ENCODE measurements around the gene MRPL54.

- TF ChIP-seq CTCF (conservative IDR thresholded peaks at IDR 0.05; ENCODE audit: low read depth, low read length) (no peak), EZH2 (IDR thresholded peaks at IDR 0.05; ENCODE audit: low read length, unreplicated experiment) (no peak), EZH2phosphoT487 (IDR thresholded peaks at IDR 0.05; ENCODE audit: borderline replicate concordance, low read length) (no peak)
Observed at GRCh38 chr19:3807131-3807480, 44.6 kb downstream of the MRPL54 start.

Data from PC-3 (cell line).